Loucy (cell line): ENCODE results near the gene CALN1.

Experiments used
- H2AFZ ChIP-seq: fragments of 200-600 bp; sonication (generic); 2 replicates; pipeline ENCODE4 v1.6.0; 2016; ENCODE audit warnings: antibody characterized with exemption, mild to moderate bottlenecking, low read length, moderate library complexity
- H3F3A ChIP-seq: fragments of 200-600 bp; 2 replicates; pipeline ENCODE4 v1.6.0; 2016; ENCODE audit warnings: antibody characterized with exemption, low read depth, mild to moderate bottlenecking
- H3K27me3 ChIP-seq: fragments of 200-600 bp; sonication (generic); 2 replicates; pipeline ENCODE4 v1.6.1; 2014; ENCODE audit warnings: low read length, mild to moderate bottlenecking; ENCODE audit not compliant: insufficient read depth, poor library complexity, severe bottlenecking
- H3K36me3 ChIP-seq: fragments of 200-600 bp; sonication (generic); 2 replicates; pipeline ENCODE4 v1.6.1; 2016; ENCODE audit warnings: low read length; ENCODE audit not compliant: insufficient read depth
- H3K4me1 ChIP-seq: fragments of 200-600 bp; sonication (generic); 2 replicates; pipeline ENCODE4 v1.5.1; 2014; ENCODE audit warnings: low read length, mild to moderate bottlenecking; ENCODE audit not compliant: insufficient read depth, poor library complexity, severe bottlenecking
- H3K4me2 ChIP-seq: fragments of 200-600 bp; sonication (generic); 2 replicates; pipeline ENCODE4 v1.6.0; 2014; ENCODE audit warnings: antibody characterized with exemption, low read length, low read depth, mild to moderate bottlenecking; ENCODE audit not compliant: poor library complexity, severe bottlenecking
- H3K4me3 ChIP-seq: fragments of 200-600 bp; sonication (generic); 2 replicates; pipeline ENCODE4 v1.5.1; 2014; ENCODE audit warnings: low read length, mild to moderate bottlenecking, mixed read lengths; ENCODE audit not compliant: poor library complexity, severe bottlenecking
- H3K79me2 ChIP-seq: fragments of 200-600 bp; sonication (generic); 2 replicates; pipeline ENCODE4 v1.6.1; 2014; ENCODE audit warnings: low read length; ENCODE audit not compliant: insufficient read depth
- H3K9ac ChIP-seq: fragments of 200-600 bp; sonication (generic); 2 replicates; pipeline ENCODE4 v1.6.0; 2014; ENCODE audit warnings: mild to moderate bottlenecking, low read depth, low read length, moderate library complexity; ENCODE audit not compliant: poor library complexity, severe bottlenecking
- H3K9me2 ChIP-seq: fragments of 200-600 bp; sonication (generic); replicated peaks from 2 replicates; pipeline ENCODE4 v1.6.1; 2016; ENCODE audit warnings: low read depth, low read length, mixed read lengths
- H3K9me3 ChIP-seq: fragments of 200-600 bp; sonication (generic); 2 replicates; pipeline ENCODE4 v1.6.1; 2014; ENCODE audit warnings: mild to moderate bottlenecking, antibody characterized with exemption, low read length, low read depth; ENCODE audit not compliant: insufficient read depth
- H4K20me1 ChIP-seq: fragments of 200-600 bp; sonication (generic); 2 replicates; pipeline ENCODE4 v1.6.0; 2014; ENCODE audit warnings: antibody characterized with exemption, low read length, mild to moderate bottlenecking; ENCODE audit not compliant: insufficient read depth, poor library complexity, severe bottlenecking
- CTCF ChIP-seq: fragments of 200-600 bp; sonication (generic); conservative IDR thresholded peaks from 2 replicates; pipeline ENCODE4 v1.5.1; 2014; ENCODE audit warnings: mild to moderate bottlenecking, antibody characterized with exemption, low read length
- EZH2phosphoT487 ChIP-seq: fragments of 200-600 bp; IDR thresholded peaks from 2 replicates; pipeline ENCODE4 v1.6.1; 2018; ENCODE audit warnings: antibody characterized with exemption, mild to moderate bottlenecking, moderate library complexity, borderline replicate concordance

The CALN1 gene

DNA sequence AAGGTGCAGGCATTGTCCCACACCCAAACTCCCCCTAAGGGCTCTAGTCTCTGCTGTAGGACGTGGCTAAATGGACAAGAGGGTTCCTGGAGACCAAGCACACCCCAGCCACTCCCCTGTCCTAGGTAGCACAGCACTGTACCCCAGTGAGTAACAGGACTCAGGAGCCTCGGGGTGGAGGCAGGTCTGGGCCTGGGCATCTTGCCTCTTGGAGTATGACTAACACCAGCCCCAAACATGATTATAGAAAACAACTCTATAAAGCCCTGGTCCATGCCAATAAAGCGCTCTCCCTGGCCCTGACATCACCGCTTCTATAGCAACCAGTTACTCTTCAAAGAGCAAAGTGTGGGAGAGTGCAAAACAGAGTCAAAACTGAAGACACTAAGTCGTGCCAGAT lies 195.0 kb downstream of the CALN1 start:
- H3K4me1 ChIP-seq = no peaks in the 10 kb centered on the region
- H3K4me3 ChIP-seq = no peak overlapping the region
- no peak overlapping the region for H3K4me2 ChIP-seq
- no peaks in the 10 kb centered on the region for H3K36me3 ChIP-seq
- no peaks in the 10 kb centered on the region for H4K20me1 ChIP-seq
- H3K79me2 ChIP-seq = no peaks in the 10 kb centered on the region
- H2AFZ ChIP-seq = no peak overlapping the region
- H3K9me3 ChIP-seq = peaks cover 6% of the 10 kb centered on the region; the same call in 1 of the 2 replicates
- H3K9ac ChIP-seq = no peak overlapping the region
- TF ChIP-seq CTCF = no peak
- TF ChIP-seq EZH2phosphoT487 = no peak
- H3K9me2 ChIP-seq = no peaks in the 10 kb centered on the region
- no peaks in the 10 kb centered on the region for H3K27me3 ChIP-seq
- no peaks in the 10 kb centered on the region for H3F3A ChIP-seq

- Histone ChIP-seq H3K4me1 (no peaks in the 10 kb centered on the region), H4K20me1 (no peaks in the 10 kb centered on the region), H3K36me3 (no peaks in the 10 kb centered on the region), H3K9me2 (no peaks in the 10 kb centered on the region), H3K79me2 (no peaks in the 10 kb centered on the region), H3F3A (no peaks in the 10 kb centered on the region), H3K9ac (no peak overlapping the region), H3K4me3 (no peak overlapping the region), H2AFZ (no peak overlapping the region), H3K27me3 (no peaks in the 10 kb centered on the region), H3K9me3 (peaks cover 16% of the 10 kb centered on the region; the same call in 1 of the 2 replicates), H3K4me2 (no peak overlapping the region)
- TF ChIP-seq EZH2phosphoT487 (no peak), CTCF (no peak)
These were observed 198.4 kb downstream of the CALN1 start for GRCh38 chr7:72213769-72214168.

DNA sequence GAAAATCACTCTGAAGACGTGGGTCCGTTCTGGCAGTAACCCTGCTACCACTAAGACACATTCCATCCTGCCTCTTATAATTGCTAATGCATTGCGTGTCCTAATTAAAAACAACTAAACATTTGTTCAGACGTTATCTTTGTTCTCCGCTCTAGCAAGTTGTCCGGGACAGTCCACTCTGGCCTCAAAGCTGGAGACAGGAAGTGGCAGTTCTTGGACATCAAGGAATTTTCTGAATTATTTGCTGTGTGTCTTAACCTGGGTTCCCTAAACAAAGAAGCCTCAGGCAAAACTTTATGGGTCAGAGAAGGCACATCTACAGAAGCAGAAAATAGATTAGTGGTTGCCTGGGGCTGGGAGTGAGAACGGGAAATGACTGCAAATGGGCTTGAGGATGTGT lies 199.1 kb downstream of the CALN1 start:
- Histone ChIP-seq H3K4me3 (no peak overlapping the region), H3K9me2 (no peaks in the 10 kb centered on the region), H3K79me2 (no peaks in the 10 kb centered on the region), H3K36me3 (no peaks in the 10 kb centered on the region), H2AFZ (no peak overlapping the region), H4K20me1 (no peaks in the 10 kb centered on the region), H3K9ac (no peak overlapping the region), H3K9me3 (peaks cover 16% of the 10 kb centered on the region; the same call in 1 of the 2 replicates), H3K27me3 (no peaks in the 10 kb centered on the region), H3F3A (no peaks in the 10 kb centered on the region), H3K4me1 (no peaks in the 10 kb centered on the region), H3K4me2 (no peak overlapping the region)
- TF ChIP-seq CTCF (no peak), EZH2phosphoT487 (no peak)
